Hepatic stellate cell (primary cell): ENCODE data around the gene PALS1.

ENCODE experiments used
- DNase-seq: peaks from one replicate; pipeline ENCODE4 v3.0.0; 2011; ENCODE audit warnings: low spot score

Gene PALS1

DNA sequence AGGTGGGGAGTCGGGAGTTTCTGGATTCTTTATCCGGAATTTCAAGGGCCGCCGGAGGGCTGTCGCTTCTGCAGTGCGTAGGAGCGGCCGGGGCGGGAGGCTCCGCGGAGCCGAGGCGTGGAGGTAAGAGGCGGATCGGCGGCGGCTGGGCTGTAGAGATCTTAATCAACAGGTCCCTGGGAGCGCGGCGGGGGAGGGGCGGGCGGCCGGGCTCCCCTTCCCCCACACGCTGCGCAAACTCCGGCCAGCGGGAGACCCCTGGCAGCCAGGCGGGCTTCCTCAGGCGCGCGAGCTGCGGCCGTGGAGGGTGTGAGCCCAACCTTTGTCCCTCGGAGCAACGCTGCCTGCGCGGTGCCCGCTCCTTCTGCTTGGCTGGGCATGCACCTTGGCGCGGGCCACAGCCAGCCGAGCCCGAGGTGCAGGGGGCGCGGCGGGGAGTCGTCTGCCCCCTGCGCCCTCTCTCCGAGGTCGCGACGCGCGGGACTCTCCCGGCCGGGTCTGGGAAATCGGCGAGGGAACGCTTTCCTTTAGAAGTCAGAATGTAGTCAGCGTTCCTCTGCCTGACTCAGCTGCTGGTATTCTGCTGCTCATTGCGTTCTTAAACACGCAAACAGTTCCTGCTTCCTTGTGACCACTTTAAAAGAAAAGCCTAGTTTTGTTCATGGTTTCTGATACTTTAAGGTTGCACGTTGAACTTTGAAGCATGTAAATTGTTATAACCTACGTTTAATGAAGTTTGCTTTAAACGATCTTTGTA lies at the start of gene PALS1:
PALS1 (plus strand) TSS at position 25 of the 757 bp plus-strand sequence. CDS start 37,736 bp downstream, outside the sequence.
- peak; percentile 61 for DNase-seq

DNA sequence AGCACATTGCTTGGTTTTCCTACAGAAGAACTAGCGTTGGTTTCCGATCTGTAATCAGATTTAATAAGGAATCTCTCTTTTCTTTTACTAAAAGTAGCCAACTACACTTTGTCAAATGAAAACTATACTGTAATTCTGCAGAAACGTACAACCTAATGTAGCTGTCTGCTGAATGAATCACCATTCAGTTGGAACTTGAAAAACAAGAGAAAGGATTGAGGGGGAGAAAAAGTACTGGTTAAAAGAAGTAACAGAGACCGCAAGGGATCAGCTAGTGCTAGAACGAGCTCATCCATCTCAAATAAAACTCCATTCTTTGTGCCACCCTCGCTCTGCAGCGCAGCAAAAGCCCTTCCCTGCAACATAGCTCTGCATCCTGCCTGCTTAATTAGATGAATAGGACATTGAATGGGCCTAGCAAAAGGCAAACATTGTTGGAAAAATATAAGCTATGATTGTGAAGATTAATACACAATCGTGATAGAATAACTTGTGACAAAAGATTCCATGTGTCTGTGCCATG lies 49.4 kb upstream of the PALS1 start:
- no peak for DNase-seq

DNA sequence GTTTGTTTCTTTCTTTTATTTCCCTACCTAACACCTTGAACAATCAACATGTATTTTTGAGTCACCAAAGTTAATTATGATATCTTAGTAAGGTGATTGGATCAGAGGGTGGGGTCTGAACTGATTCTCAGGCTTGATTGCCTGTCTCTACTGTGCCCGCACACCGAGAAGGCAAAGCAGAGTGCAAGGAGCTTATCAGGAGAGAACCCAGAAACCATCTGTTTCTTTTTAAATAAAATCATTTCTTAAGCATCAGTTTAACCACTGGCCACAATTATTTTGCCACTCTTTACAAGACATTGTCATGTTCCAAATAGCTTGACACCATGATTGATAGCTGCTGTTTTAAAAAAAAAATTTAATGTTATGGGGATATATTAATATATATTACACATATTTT lies 48.9 kb upstream of the PALS1 start:
- no peak for DNase-seq

DNA sequence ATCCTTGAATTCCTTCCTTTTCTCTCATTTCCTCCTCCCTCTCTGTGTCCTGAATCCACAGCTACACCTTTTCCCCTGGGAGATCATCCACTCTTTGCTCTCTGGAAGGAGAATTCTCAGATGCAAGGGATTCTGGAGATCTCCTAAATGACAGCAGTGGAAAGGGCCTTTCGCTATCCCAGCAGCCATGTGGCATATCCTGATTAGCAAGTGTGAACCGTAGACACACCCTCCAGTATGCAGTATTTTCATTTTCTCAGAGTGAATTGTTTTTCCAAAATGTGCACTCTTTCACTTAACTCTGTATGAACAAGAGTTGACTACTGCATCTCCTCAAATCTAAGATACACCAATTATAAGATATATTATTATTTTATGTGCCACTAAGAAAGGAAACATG lies 46.0 kb upstream of the PALS1 start:
- DNase-seq, result no peak

DNA sequence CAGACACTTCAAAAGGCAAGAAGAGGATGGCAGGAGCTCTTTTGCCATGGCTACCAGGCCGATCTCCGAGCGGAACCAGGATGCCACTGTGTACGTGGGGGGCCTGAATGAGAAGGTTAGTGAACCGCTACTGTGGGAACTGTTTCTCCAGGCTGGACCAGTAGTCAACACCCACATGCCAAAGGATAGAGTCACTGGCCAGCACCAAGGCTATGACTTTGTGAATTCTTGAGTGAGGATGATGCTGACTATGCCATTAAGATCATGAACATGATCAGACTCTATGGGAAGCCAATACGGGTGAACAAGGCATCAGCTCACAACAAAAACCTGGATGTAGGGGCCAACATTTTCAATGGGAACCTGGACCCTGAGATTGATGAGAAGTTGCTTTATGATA lies 42.2 kb upstream of the PALS1 start:
- DNase-seq, result no peak

DNA sequence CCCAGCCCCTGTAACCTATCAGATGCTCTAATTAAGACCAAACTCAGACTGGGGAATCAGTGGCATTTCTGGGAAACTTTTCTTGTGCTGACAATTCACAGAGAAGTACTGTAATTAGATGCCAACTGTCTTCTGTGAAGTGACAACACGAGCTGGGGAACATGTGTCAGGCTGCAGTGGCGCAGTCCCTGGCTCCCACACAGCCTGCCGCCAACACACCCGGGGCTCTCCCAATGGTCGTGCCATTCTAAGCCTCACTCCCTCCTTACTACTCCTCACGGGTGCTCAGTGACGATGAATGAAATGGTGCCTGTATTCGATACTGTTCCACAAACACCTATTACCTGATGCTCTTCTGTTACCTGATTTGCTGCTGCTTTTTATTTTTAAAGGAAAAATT lies 33.4 kb upstream of the PALS1 start:
- DNase-seq, result no peak

DNA sequence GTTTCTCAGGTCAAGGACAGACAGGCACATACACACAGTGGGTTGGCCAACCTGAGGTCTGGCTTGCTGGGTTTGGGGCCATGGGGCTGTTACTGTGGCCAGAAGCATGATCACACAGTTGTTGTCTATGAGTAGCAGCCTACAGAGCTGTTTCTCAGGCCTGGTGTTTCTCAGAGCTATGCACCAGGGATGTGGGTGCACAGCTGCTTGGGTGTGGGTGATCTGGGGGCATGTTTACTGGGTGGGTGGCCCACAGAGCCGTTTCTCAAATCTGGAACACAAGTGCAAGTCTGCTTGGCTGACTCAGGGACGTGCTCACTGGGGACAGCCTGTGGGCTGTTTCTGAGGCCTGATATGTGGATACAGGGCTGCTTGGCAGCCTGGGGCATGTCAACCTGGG lies 23.1 kb upstream of the PALS1 start:
- no peak for DNase-seq

DNA sequence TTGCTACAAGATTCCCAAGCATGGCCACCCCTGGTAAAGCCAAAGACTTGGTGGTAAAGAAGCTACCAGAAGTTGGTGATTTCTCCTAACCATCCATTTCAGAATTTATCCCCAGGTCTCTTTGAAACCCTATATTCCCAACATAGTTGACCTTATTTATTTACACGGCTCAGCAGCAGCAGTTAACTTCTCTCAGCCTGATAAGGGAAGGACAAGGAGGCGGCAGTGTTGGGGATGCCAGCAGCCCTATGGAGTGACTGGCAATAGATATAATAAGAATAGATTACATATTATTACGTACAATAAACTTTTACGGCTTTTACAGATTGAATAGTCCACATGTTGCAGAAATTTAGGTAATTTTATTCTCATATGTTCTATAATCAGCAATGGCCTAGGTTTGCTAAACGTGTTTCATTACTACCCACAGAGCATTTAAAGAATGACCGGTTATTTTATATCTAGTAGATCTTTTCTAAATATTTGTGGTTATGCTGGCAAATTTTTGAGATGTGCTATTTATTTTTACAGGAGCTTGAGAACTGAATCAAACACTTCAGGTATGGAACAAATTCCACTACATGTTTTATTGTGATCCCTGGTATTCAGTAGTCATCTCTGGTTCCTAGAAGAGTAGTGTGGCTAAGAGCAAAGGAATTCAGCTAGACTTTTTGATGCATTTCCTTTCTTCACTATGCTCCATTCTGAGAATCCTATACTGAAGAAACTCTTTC lies 19.8 kb upstream of the PALS1 start:
- DNase-seq, result peak; percentile 34

DNA sequence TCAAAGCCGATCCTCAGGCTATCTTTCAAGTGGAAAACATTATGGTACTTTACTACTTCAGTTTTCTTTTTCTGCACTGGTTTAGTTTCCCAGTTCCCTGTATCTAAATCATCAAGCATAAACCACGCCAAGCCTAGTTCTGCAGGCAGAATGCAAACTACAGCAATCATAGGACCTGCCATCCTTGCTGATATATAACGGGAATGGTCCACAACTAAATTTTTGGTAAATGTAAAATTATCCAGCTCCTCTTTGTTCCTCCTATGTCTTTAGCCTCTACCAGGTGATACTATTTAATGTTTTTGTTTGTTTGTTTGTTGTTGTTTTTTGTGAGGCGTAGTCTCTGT lies 19.3 kb upstream of the PALS1 start:
- DNase-seq, result no peak

DNA sequence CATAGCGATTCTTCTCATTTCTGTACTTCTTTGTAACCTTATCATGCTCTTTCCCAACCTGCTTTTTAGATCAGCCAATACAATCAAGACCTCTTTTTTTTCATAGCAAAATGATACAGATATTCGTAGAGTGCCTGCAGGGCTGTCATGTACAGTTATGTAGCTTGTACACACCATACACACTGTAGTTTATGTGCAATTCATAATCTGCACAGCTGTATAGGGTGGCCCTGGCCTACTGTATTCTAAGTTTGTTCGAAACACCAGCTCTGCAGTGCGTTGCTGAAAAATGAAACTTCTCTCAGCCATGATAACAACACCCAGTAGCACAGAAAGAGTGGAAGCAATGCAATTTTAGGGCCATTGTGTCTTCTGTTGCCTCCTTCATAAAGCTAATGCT lies 15.7 kb upstream of the PALS1 start:
- DNase-seq, result no peak

DNA sequence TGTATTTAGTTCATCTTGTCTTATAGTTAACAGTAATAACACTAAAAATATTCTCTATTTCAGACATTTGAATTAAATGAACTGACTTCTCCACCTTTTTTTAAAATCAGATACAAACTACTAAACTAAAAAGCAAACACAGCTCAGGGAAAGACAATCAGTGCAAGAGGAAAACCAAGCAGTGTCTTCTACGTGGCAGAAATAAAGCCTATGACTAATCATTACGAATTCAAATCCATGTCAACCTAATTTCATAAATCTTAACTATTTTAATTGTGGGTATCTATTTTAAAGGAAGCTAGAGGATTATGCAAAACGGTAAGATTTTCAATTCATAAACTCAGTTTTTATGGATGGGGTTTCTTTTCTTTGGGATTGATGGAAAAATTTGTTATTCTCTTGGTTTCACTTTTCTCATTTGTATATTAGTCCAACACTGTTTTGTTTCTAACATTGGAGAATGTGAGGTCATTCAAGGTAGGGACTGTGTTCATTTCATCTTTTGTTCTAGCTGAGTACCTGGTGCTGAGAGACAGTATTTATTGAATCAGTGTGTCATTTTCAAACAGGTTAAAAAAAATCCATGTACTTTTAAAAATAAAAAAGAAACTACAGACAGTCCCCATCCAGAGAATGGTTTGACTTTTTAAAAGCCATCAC lies 12.8 kb upstream of the PALS1 start:
- no peak for DNase-seq

DNA sequence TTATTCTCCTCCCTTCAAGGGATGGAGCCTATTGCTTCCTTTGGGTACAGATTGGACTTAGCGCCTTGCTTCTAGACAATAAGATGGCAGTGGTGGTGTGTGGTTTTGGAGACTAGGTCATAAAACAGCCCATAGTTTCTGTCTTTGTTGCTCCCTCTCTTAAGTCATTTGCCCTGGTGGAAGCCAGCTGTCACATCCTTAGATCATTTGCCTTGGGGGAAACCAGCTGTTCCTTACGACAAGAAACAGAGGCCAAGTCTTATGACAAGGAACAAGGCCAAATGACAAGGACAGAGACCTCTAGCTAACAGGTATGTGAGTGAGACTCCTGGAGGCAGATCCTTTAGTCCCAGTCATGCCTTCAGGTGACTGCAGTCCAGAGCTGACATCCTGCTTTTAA lies 9.2 kb upstream of the PALS1 start:
- no peak for DNase-seq

DNA sequence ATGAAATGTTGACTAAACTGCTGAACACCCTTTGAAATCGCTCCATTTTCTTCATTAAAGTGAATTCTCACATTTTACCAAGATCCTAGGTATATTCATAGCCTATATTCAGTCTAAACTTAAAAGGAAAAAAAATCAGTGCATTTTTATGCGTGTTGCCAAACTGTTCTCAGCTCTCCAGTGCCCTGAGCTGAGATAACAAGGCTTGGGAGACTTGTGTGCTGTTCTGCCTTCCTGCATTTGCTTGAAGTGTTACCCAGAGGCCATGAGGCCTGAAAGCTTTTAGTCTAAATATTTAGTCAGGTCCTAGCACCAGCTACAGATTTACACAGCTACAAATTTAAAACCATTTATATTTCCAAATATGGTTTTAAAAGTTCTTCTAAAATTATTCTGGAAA lies 8.6 kb upstream of the PALS1 start:
- no peak for DNase-seq

DNA sequence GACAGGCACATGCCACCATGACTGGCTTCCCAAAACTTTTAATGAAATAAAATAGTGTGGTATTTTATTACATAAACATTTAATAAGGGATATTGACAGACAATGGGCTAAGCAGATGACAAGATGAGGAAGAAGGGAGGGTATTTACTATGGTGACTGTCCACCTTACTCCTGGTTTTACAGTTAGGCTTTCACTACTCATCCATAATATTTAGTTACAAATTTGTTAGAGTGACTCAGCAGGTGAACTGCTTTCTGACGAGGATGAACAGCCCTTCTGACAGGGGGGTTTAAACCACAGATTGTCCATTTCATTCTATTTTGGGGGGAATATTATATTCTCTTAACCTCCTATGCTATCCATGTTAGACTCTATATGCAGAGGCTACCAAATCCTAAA lies 3.6 kb upstream of the PALS1 start:
- DNase-seq, result no peak

DNA sequence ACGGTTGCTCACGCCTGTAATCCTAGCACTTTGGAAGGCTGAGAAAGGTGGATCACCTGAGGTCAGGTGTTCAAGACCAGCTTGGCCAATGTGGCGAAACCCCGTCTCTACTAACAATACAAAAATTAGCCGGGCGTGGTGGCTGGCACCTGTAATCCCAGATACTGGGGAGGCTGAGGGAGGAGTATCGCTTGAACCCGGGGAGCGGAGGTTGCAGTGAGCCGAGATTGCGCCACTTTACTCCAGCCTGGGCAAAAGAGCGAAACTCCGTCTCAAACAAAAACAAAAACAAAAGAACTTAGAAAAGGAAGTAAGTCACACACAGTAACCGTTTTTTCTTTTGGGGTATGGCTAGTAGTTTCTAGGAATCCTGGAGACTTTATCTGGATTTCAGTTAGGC lies 1.7 kb upstream of the PALS1 start:
- DNase-seq, result no peak

DNA sequence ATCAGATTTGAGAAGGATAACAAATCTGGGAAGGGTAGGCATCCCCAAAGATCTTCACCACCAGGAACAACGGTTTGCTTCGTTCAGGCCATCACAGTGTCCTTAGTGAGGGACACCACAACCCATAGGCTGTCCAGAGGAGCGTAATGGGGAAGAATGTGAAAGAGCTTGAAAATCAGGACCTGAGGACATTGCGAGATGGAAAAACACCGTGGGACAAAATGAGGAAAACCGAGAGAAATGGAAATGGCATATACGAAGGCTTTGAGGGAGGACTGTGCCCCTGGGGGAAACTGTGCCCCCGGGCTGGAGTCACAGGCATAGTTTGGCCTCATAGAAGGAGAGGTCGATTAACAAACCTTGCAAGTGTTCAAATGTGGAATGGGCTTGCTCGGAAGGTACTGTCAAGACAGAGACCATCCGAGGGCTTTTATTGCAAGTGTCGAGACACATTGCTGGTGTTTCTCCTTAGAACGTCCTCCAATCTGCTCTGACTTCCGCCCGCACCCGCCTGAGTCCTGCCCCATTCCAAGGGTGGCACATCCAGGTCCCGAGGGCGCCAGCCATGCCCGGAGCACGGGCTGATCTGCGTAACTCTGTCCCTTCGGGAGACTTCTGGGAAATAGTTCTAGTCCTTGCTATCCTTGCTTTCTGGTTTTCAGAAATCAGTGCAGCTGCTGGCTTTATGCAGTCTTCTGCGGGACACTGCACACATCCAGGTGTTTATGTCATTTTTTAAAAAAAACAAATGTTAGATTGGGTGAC lies 885 bp upstream of the PALS1 start:
- DNase-seq, result peak; percentile 29

DNA sequence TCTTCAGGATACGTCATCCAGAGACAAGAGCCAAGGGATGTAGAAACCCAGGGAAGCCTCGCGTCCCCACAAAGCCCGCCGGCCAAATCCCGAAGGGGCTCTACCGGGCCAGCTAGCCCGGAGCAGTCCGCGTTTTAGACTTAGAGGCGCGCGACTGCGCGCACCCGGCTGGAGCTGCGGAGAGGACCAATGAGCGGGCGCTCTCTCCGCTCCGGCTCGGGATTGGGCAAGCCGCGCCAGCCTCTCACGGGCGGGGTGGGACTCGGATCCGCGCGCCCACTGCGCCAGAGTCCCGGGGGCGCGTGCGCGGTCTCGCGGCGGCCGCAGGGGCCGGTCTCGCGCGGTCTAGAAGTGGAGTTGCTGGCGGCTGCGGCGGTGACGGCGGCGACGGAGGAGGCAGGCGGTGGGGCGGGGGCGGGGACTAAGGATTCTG lies 241 bp upstream of the PALS1 start:
- peak; percentile 97 for DNase-seq

DNA sequence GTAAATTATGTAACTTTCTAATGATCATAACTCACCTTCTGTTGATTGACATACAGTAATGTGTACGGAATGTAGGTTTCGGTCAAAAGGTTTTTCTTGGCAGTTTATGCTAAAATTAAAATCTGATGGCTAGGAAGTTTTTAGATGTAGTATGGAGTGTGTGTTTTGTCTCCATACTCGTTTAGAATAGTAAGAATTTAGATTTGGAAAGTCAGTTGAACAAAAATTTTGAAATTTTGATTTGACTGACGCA lies 859 bp downstream of the PALS1 start:
- no peak for DNase-seq

DNA sequence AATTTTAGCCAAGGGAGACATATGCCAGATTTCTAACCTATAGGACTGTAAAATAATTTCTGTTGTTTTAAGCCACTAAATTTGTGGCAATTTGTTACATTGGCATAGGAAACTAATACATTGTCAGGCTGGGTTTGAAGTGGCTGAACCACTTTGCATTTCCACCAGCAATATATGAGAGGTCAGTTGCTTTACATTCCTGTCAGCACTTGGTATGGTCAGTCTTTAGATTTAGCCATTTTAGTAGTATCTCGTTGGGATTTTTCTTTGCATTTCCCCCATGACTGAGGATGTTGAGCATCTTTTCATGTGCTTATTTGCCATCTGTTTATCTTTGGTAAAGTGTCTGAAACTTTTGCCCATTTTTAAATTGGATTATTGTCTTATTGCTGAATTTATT lies 3.9 kb downstream of the PALS1 start:
- DNase-seq, result no peak

DNA sequence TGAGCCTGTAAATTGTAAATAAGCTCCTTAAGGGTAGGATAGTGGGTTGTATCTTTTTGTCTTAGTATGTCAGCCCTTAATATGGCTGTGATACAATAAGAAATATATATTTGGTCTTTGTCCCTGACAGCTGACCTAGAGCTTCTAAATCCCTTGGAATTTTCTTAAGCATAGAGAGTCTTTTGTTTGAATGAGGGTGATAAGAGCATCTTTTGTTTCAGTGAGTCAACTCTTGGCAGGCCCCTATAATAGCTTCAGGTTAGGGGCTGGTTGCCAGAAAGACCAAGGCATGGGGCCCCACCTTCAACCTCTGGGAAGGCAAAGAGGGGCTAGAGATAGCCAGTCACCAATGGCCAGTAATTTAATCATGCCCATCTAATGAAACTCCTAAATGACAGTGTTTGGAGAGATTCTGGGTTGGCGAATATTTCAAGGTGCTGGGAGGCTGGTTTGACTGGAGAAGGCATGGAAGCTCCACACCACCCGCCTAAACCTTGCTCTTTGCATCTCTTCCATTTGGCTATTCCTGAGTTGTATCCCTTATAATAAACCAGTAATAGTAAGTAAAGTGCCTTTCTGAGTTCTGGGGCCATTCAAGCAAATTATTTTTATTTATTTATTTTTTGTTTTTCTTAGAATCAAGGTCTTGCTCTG lies 10.5 kb downstream of the PALS1 start:
- no peak for DNase-seq

DNA sequence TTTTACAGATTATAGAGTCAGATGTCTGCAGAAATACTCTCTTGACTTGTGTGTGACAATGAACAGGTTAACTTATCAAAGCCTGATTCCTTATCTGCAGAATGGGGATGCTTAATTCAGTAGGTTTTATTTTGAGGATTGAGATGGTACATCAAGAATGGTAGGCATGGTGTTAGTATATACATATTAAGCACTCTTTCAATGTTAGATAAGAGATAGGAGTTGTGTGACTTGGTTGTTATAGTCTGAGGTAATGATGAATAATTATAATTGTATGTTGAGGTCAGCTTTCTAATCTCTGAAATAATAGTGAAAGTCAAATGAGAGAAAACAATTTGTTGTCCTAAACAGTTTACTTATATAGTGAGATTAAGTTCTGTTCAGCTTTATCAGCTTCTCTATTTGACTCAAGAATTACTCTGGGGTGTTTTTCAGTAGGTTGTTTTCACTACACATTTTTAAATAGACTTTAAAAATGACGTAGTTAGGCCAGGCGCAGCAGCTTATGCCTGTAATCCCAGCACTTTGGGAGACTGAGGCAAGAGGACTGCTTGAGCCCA lies 11.9 kb downstream of the PALS1 start:
- no peak for DNase-seq

DNA sequence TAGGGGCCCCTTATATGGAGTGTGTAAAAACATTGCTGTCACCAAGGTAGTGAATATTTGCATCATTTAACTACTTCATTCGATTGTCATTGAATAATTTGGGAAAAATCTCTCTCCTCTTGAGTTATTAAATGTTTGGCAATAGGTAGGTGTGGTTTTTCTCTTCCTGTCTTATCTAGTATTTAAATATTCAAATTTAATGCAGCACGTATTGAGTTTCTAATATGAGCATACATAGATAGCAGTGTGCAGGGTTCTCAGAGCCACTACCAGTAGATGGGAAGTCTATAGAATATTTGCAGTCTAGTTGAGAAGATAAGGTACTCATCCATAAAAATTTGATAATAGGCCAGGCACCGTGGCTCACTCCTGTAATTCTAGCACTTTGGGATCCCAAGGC lies 16.7 kb downstream of the PALS1 start:
- DNase-seq, result no peak
